GM12878 (cell line): ENCODE data around the gene DKC1. TPM values are rescaled to one million over a fixed set of nuclear protein-coding genes. Genes with fewer than 3 reads are reported as not detected.

ENCODE experiments used
- ATAC-seq: fragments of 200-7000 bp; cut with Tn5 transposase; 3 replicates; pipeline ENCODE4 v1.9.1; 2020; ENCODE audit warnings: mild to moderate bottlenecking, moderate library complexity
- BruUV-seq: library from RNA; stranded (reverse); fragments of 400-500 nt; replicated peaks from 2 replicates; lab custom pipeline; 2021; lab: Mats Ljungman, UMichigan
- CTCF ChIA-PET: fragments of 300-600 bp; sonication (Branson Sonifier 250); formaldehyde crosslinking; extraction: SDS; loops from one replicate; lab custom pipeline; 2021; ENCODE audit warnings: inconsistent platforms; lab: Yijun Ruan, JAX
- POLR2A ChIA-PET: fragments of 350-600 bp; formaldehyde crosslinking; extraction: SDS; loops from one replicate; lab custom pipeline; 2021; ENCODE audit warnings: inconsistent platforms; lab: Charles Lee
- RAD21 ChIA-PET: fragments of 300-600 bp; sonication (Branson Sonifier 250); formaldehyde crosslinking; loops from one replicate; lab custom pipeline; 2023; ENCODE audit warnings: antibody characterized with exemption; ENCODE audit not compliant: unreplicated experiment; lab: Charles Lee
- SMC1A ChIA-PET: fragments of 300-600 bp; sonication (Branson Sonifier 250); formaldehyde crosslinking; loops from one replicate; lab custom pipeline; 2023; ENCODE audit not compliant: unreplicated experiment, uncharacterized antibody; lab: Charles Lee
- DNase-seq: peaks from one replicate; pipeline ENCODE4 v3.0.0-alpha.2; 2011; ENCODE audit warnings: low read depth, low spot score
- FAIRE-seq: peaks from 3 replicates; lab custom pipeline; 2011; peaks lifted over from hg19 to GRCh38; lab: Jason Lieb, UNC
- H2AFZ ChIP-seq: 2 replicates; pipeline ENCODE4 v1.6.0; 2011; ENCODE audit warnings: low read depth, low read length, control low read depth; ENCODE audit not compliant: control insufficient read depth
- H3K27ac ChIP-seq: 2 replicates; pipeline ENCODE4 v1.5.1; 2011; ENCODE audit warnings: control low read depth; ENCODE audit not compliant: control insufficient read depth, insufficient read depth
- H3K27me3 ChIP-seq, 2 experiments: replicated peaks in 1 of 2; 2 replicates each; pipeline versions ENCODE4 v1.6.0 to v1.6.1; 2011; ENCODE audit warnings: low read length in 1 of 2; ENCODE audit not compliant: control insufficient read depth in 2 of 2, insufficient read depth in 2 of 2
- H3K36me3 ChIP-seq, 2 experiments: 2 replicates each; pipeline ENCODE4 v1.5.1; 2011; ENCODE audit warnings: low read length in 1 of 2; ENCODE audit not compliant: control insufficient read depth in 2 of 2, insufficient read depth in 2 of 2
- H3K4me1 ChIP-seq: 2 replicates; pipeline ENCODE4 v1.6.1; 2011; ENCODE audit warnings: mild to moderate bottlenecking, low read length, moderate library complexity, mixed read lengths; ENCODE audit not compliant: control insufficient read depth, insufficient read depth
- H3K4me2 ChIP-seq: 2 replicates; pipeline ENCODE4 v1.6.0; 2011; ENCODE audit warnings: control low read depth; ENCODE audit not compliant: control insufficient read depth, insufficient read depth
- H3K4me3 ChIP-seq: fragments of 200-600 bp; sonication (generic); 2 replicates; pipeline ENCODE4 v1.5.1; 2016
- H3K79me2 ChIP-seq: 2 replicates; pipeline ENCODE4 v1.6.0; 2011; ENCODE audit warnings: low read length; ENCODE audit not compliant: control insufficient read depth, insufficient read depth
- H3K9ac ChIP-seq: 2 replicates; pipeline ENCODE4 v1.8.0; 2011; ENCODE audit warnings: low read length, control low read depth, mixed read lengths; ENCODE audit not compliant: control insufficient read depth, insufficient read depth
- H3K9me3 ChIP-seq: replicated peaks from 3 replicates; pipeline ENCODE4 v1.5.1; 2011; ENCODE audit warnings: mild to moderate bottlenecking, low read length; ENCODE audit not compliant: control insufficient read depth, insufficient read depth
- H4K20me1 ChIP-seq: 2 replicates; pipeline ENCODE4 v1.6.0; 2011; ENCODE audit not compliant: control insufficient read depth, insufficient read depth
- FOS ChIP-seq: IDR thresholded peaks from 3 replicates; pipeline ENCODE4 v1.6.1; 2011; ENCODE audit warnings: borderline replicate concordance; ENCODE audit not compliant: insufficient read length; ENCODE audit errors: extremely low read depth
- IKZF1 ChIP-seq: fragments of 450-650 bp; conservative IDR thresholded peaks from 2 replicates; pipeline ENCODE4 v1.6.1; 2017; ENCODE audit warnings: antibody characterized with exemption, mild to moderate bottlenecking
- IKZF2 ChIP-seq, 2 experiments: fragments of 450-650 bp; IDR thresholded peaks; 2 replicates each; pipeline ENCODE4 v1.6.1; 2017; ENCODE audit warnings: mild to moderate bottlenecking in 2 of 2, moderate library complexity in 2 of 2
- POLR2A ChIP-seq: IDR thresholded peaks from 2 replicates; pipeline ENCODE4 v1.6.1; 2011; ENCODE audit warnings: low read depth, mild to moderate bottlenecking, low read length
- RAD21 ChIP-seq: IDR thresholded peaks from 2 replicates; pipeline ENCODE4 v1.6.1; 2011; ENCODE audit warnings: mild to moderate bottlenecking, low read depth, low read length, moderate library complexity; ENCODE audit not compliant: insufficient read depth
- SREBF1 ChIP-seq: IDR thresholded peaks from 2 replicates; pipeline ENCODE4 v1.6.1; 2012; ENCODE audit warnings: mild to moderate bottlenecking, low read length
- TCF12 ChIP-seq: IDR thresholded peaks from 2 replicates; pipeline ENCODE4 v1.6.1; 2011; ENCODE audit warnings: low read depth, mild to moderate bottlenecking, low read length
- ZNF622 ChIP-seq: fragments of 450-650 bp; IDR thresholded peaks from 2 replicates; pipeline ENCODE4 v1.6.1; 2017; ENCODE audit warnings: mild to moderate bottlenecking, inconsistent platforms
- WGBS: methylation state at CpG from one replicate; pipeline ENCODE4 v1.1.6; 2016; ENCODE audit warnings: low lambda C conversion rate; ENCODE audit not compliant: insufficient replicate concordance, insufficient coverage; ENCODE audit errors: missing lambda C conversion rate; 5-methylcytosine and 5-hydroxymethylcytosine counted together
- in situ Hi-C: fragments of 300-500 bp; cut with MboI; formaldehyde crosslinking; loops from 9 replicates; pipeline ENCODE4 v1.14.3; 2018; ENCODE audit warnings: mixed read lengths
- intact Hi-C: fragments of 100-400 bp; cut with micrococcal nuclease; formaldehyde crosslinking; loops from one replicate; pipeline ENCODE4 v1.14.2; 2022; ENCODE audit not compliant: unreplicated experiment
- polyA plus RNA-seq, 11 experiments: library from polyadenylated mRNA; depleted of rRNA in 4 of 11; unstranded in 6 of 11; stranded (reverse) in 5 of 11; fragments of >200 nt; fragmentation: Nextera tagmentation in 4 of 11; fragmentation: Illumina TruSeq in 1 of 11; extraction: Ambion mirVana in 4 of 11; extraction: Trizol in 1 of 11; gene quantifications; 1 replicate in 1 of 11; 2 replicates in 10 of 11; pipeline versions ENCODE4 v1.2.1 to v1.2.3, GENCODE V29; 2011 to 2016; ENCODE audit warnings: inconsistent platforms in 2 of 11, missing spikeins in 2 of 11, low read depth in 1 of 11
- total RNA-seq, 4 experiments: library from RNA; depleted of rRNA in 3 of 4; stranded (reverse); fragments of >200 nt in 3 of 4; fragmentation: Illumina TruSeq in 1 of 4; extraction: Trizol in 1 of 4; gene quantifications; 2 replicates each; pipeline versions ENCODE4 v1.2.1 to v1.2.3, GENCODE V29; 2013 to 2021
- TF ChIP-seq, protein P1 (sequence below): fragments of 450-650 bp; formaldehyde crosslinking; IDR thresholded peaks from 2 replicates; pipeline ENCODE4 v1.4.0; 2020; ENCODE audit warnings: mild to moderate bottlenecking, moderate library complexity

Gene DKC1
- total and polyA plus RNA-seq, 10 of the 15 experiments (the other 5 are each of a cell fraction or from before 2014, with no cell fraction given): 70.1 to 159 (median 116) TPM

DNA sequence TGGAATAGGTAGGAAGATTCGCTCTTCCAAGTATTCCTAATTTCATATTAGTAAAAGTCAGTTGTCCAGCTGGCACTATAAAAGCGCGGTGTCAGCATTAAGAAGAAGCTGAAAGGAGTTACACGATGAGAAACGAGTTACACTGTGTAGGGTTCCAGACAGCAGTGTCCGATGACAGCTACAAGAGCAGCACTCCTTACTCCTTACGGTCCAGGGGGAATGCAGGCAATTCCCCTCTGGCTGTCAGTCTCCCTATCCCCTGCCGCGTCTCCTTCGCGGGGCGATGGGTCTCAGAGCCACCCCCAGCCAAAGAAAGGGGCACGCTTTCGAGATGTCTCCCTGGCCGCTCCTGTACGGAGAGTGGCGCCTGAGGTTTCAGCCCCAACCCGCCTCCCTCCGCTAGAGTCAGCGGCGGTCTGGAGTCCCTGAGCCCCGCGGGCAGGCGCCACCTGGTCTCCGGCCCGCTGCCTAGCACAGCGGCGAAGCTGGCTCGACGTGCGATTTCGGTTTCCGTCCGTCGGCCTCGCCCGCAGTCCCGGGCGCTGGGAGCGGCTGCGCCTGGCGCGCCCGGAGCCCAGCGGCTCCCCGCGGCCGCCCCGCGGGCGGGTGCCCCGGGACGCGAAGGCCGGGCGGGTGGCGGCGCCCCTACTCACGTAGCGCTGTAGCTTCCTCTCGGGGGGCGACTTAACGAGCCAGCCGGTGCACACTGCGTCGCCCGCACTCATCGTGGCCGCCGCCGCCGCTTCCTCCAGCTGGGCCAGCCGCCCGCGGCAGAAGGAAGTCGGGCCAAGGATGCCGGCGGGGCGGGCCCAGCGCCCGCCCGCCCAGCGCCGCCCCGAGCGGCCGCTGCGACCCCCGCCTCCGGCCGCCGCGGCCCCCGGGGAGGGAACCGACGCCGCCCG, 12.1 kb upstream of the DKC1 start, which contains the start of gene GAB3:
Gene GAB3, minus strand, starts transcription at position 777 of the 902 bp plus-strand sequence. Its CDS starts 52 bp downstream, at position 725.
- ChIA-PET CTCF (interaction anchor here (1.0 to 3.9 kb wide), 11 partner anchors 8 to 146 kb away, joined by 3 to 28 read pairs (median 4); partner anchors contain the start of gene DKC1), RAD21 (interaction anchor here (0.8 to 2.8 kb wide), 4 partner anchors 32 to 78 kb away, joined by 3 to 10 read pairs (median 4); no protein-coding TSS in a partner anchor), SMC1A (interaction anchor here (0.9 to 1.4 kb wide), 5 partner anchors 11 to 90 kb away, joined by 3 to 5 read pairs (median 3); no protein-coding TSS in a partner anchor), POLR2A (no interaction called here)
- Histone ChIP-seq H4K20me1 (no peaks in the 10 kb centered on the region), H3K27ac (no peak within 1 kb of the TSS), H3K36me3 (no peaks in the 10 kb centered on the region), H3K9me3 (no peaks in the 10 kb centered on the region), H3K4me1 (no peaks in the 10 kb centered on the region), H3K9ac (peak within 1 kb of the TSS; percentile 36; the same call in 1 of the 2 replicates), H3K4me3 (peak within 1 kb of the TSS; percentile 45; the same call in 1 of the 2 replicates), H3K27me3 (no peaks in the 10 kb centered on the region), H3K79me2 (no peaks in the 10 kb centered on the region), H2AFZ (peak within 1 kb of the TSS; percentile 63), H3K4me2 (peak within 1 kb of the TSS; percentile 57)
- in situ Hi-C loops (no loop called here), intact Hi-C loops (no loop called here)
- FAIRE-seq (no peak), DNase-seq (no peak), ATAC-seq (peak; percentile 77)
- 45% methylated on average over 54 of the region's 98 CpGs for WGBS
- no TSS peak for BruUV-seq
- TF ChIP-seq IKZF1 (peak; percentile 88), FOS (no peak)
- TF ChIP-seq, all 136 proteins: peak for 1

DNA sequence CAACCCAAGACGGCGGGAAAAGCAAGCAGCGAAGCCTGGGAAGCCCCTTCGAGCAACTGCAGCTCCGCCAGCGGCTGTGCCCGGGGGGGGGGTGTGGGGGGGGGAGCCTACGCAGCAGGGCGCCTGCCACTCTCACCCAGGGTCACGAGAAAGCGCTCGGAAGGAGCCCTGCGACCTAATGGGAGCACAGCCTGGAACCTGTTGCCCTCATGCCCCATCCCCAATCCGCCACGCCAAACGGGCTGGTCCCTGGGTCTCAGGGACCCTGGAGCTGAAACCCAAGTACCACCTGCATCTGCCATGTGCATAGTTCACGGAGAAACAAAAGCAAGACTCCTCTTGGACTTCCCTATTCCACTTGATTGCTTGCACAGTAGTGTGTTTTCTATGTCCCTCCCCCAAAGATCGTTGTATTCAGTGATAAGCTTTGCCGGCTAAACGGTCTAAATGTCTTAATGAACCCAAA, 11.4 kb upstream of the DKC1 start:
- BruUV-seq: no TSS peak
- CTCF ChIA-PET: interaction anchor here (1.2 to 3.1 kb wide), 3 partner anchors 11 to 12 kb away, joined by 3 to 24 read pairs (median 4); partner anchors contain the start of gene DKC1
- Histone ChIP-seq H3K27me3 (no peaks in the 10 kb centered on the region), H3K4me3 (no peak overlapping the region), H3K9ac (no peak overlapping the region), H3K4me2 (no peak overlapping the region), H3K79me2 (no peaks in the 10 kb centered on the region), H4K20me1 (no peaks in the 10 kb centered on the region), H3K36me3 (no peaks in the 10 kb centered on the region), H3K4me1 (no peaks in the 10 kb centered on the region), H3K27ac (no peak overlapping the region), H3K9me3 (no peaks in the 10 kb centered on the region), H2AFZ (peak overlapping the region; percentile 44)
- no peak for ATAC-seq
- RAD21 ChIA-PET: interaction anchor here (1.3 kb wide), 1 partner anchor 34 kb away, joined by 3 read pairs; no protein-coding TSS in a partner anchor
- SMC1A ChIA-PET: interaction anchor here (1.4 kb wide), 1 partner anchor 78 kb away, joined by 5 read pairs; no protein-coding TSS in a partner anchor
- WGBS: 43% methylated on average over 7 of the region's 20 CpGs
- intact Hi-C loops: no loop called here
- FAIRE-seq: no peak
- in situ Hi-C loops: no loop called here
- DNase-seq: no peak
- POLR2A ChIA-PET: no interaction called here
- no peak for TF ChIP-seq ZNF622
- no peak for TF ChIP-seq RAD21
- TF ChIP-seq, protein P1, sequence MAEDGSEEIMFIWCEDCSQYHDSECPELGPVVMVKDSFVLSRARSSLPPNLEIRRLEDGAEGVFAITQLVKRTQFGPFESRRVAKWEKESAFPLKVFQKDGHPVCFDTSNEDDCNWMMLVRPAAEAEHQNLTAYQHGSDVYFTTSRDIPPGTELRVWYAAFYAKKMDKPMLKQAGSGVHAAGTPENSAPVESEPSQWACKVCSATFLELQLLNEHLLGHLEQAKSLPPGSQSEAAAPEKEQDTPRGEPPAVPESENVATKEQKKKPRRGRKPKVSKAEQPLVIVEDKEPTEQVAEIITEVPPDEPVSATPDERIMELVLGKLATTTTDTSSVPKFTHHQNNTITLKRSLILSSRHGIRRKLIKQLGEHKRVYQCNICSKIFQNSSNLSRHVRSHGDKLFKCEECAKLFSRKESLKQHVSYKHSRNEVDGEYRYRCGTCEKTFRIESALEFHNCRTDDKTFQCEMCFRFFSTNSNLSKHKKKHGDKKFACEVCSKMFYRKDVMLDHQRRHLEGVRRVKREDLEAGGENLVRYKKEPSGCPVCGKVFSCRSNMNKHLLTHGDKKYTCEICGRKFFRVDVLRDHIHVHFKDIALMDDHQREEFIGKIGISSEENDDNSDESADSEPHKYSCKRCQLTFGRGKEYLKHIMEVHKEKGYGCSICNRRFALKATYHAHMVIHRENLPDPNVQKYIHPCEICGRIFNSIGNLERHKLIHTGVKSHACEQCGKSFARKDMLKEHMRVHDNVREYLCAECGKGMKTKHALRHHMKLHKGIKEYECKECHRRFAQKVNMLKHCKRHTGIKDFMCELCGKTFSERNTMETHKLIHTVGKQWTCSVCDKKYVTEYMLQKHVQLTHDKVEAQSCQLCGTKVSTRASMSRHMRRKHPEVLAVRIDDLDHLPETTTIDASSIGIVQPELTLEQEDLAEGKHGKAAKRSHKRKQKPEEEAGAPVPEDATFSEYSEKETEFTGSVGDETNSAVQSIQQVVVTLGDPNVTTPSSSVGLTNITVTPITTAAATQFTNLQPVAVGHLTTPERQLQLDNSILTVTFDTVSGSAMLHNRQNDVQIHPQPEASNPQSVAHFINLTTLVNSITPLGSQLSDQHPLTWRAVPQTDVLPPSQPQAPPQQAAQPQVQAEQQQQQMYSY (CRISPR knock-in tag): no peak
- TF ChIP-seq TCF12: no peak
- TF ChIP-seq SREBF1: no peak
- no peak for TF ChIP-seq IKZF2 (IDR thresholded peaks at IDR 0.05)
- TF ChIP-seq POLR2A: no peak
